GM12878 (cell line): ENCODE data around the gene SNAP47.
A peak's percentile ranks its signal among the peaks of the same experiment; 100 is the strongest.

ENCODE experiments used
- CBX3 ChIP-seq: fragments of 200-600 bp; sonication (generic); IDR thresholded peaks from 2 replicates; pipeline ENCODE4 v1.6.1; 2016; ENCODE audit warnings: low read depth, borderline replicate concordance
- CHD2 ChIP-seq: IDR thresholded peaks from 2 replicates; pipeline ENCODE4 v1.6.1; 2011; ENCODE audit warnings: low read depth, low read length, improper control_type of control experiment, borderline replicate concordance
- EZH2 ChIP-seq: IDR thresholded peaks from 2 replicates; pipeline ENCODE4 v1.6.1; 2012; ENCODE audit warnings: low read depth, mild to moderate bottlenecking, control low read depth, inconsistent platforms, low read length, borderline replicate concordance; ENCODE audit not compliant: control insufficient read depth
- NBN ChIP-seq: fragments of 450-650 bp; IDR thresholded peaks from 2 replicates; pipeline ENCODE4 v1.6.1; 2016
- NFYB ChIP-seq: IDR thresholded peaks from 2 replicates; pipeline ENCODE4 v1.6.1; 2011; ENCODE audit warnings: low read depth, mild to moderate bottlenecking, low read length, improper control_type of control experiment, moderate library complexity; ENCODE audit not compliant: insufficient read depth
- SMC3 ChIP-seq: IDR thresholded peaks from 2 replicates; pipeline ENCODE4 v1.6.1; 2011; ENCODE audit warnings: low read length, improper control_type of control experiment, borderline replicate concordance
- TCF7 ChIP-seq: IDR thresholded peaks from 2 replicates; pipeline ENCODE4 v1.6.1; 2014; ENCODE audit warnings: antibody characterized with exemption, borderline replicate concordance
- TF ChIP-seq, protein P1 (sequence below), 3 experiments: IDR thresholded peaks in 2 of 3; conservative IDR thresholded peaks in 1 of 3; 2 replicates each; pipeline ENCODE4 v1.5.1; 2011; ENCODE audit warnings: low read depth in 3 of 3, low read length in 3 of 3, mild to moderate bottlenecking in 3 of 3, control low read depth in 2 of 3, moderate library complexity in 2 of 3, inconsistent platforms in 1 of 3, mixed read lengths in 1 of 3; ENCODE audit not compliant: control insufficient read depth in 2 of 3, insufficient read depth in 1 of 3; ENCODE audit errors: extremely low read depth in 1 of 3
- TF ChIP-seq, protein P2 (sequence below): IDR thresholded peaks from 2 replicates; pipeline ENCODE4 v1.6.1; 2012; ENCODE audit warnings: low read depth, low read length, improper control_type of control experiment
- TF ChIP-seq, protein P3 (sequence below): fragments of 450-650 bp; IDR thresholded peaks from 2 replicates; pipeline ENCODE4 v1.6.1; 2017; ENCODE audit warnings: mild to moderate bottlenecking

DNA sequence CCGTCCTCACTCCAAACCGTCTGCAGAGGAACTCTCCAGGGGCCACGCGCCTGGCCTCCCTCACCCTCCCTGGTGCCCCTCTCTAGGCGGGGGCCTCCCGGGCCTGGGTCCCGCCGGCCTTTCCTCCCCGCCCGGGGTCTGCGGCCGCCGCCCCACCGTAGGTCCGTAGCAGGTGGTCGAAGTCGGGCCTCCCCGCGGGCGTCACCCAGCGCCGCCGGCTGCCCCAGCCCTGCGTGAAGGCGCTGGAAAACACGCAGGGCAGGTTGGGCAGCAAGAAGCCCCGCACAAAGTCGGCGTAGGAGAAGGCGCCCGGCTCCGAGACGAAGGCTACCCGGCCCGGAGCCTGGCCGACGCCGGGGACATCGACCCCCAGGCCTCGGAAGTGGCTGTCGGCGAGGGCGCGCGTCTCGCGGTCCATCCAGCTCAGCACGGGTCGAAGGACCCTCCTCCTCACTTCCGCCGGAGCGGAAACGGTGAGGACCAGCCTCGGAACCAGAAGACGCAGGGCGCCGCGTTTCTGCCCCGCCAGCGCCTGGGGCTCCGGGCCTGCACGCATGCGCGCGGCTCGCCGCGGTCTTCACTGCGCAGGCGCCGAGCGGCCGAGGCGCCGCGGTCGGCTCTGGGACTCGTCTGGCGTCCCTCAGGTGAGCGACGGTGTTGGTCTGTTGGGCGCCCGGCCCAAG, at the start of gene SNAP47, which contains the start of gene JMJD4:
- TF ChIP-seq, protein P1, sequence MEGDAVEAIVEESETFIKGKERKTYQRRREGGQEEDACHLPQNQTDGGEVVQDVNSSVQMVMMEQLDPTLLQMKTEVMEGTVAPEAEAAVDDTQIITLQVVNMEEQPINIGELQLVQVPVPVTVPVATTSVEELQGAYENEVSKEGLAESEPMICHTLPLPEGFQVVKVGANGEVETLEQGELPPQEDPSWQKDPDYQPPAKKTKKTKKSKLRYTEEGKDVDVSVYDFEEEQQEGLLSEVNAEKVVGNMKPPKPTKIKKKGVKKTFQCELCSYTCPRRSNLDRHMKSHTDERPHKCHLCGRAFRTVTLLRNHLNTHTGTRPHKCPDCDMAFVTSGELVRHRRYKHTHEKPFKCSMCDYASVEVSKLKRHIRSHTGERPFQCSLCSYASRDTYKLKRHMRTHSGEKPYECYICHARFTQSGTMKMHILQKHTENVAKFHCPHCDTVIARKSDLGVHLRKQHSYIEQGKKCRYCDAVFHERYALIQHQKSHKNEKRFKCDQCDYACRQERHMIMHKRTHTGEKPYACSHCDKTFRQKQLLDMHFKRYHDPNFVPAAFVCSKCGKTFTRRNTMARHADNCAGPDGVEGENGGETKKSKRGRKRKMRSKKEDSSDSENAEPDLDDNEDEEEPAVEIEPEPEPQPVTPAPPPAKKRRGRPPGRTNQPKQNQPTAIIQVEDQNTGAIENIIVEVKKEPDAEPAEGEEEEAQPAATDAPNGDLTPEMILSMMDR (IDR thresholded peaks at IDR 0.05 in 2 of 3, conservative IDR thresholded peaks at IDR 0.05 in 1 of 3; ENCODE audit: control insufficient read depth in 2 of 3, extremely low read depth in 1 of 3, insufficient read depth in 1 of 3, low read depth in 3 of 3, low read length in 3 of 3) = no peak
- TF ChIP-seq SMC3 (no peak), NBN (no peak), TCF7 (no peak), EZH2 (no peak), CHD2 (peak; percentile 87), NFYB (no peak), CBX3 (no peak)
- TF ChIP-seq, protein P2, sequence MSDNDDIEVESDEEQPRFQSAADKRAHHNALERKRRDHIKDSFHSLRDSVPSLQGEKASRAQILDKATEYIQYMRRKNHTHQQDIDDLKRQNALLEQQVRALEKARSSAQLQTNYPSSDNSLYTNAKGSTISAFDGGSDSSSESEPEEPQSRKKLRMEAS = no peak; the same call in 1 of the 2 replicates
- TF ChIP-seq, protein P3, sequence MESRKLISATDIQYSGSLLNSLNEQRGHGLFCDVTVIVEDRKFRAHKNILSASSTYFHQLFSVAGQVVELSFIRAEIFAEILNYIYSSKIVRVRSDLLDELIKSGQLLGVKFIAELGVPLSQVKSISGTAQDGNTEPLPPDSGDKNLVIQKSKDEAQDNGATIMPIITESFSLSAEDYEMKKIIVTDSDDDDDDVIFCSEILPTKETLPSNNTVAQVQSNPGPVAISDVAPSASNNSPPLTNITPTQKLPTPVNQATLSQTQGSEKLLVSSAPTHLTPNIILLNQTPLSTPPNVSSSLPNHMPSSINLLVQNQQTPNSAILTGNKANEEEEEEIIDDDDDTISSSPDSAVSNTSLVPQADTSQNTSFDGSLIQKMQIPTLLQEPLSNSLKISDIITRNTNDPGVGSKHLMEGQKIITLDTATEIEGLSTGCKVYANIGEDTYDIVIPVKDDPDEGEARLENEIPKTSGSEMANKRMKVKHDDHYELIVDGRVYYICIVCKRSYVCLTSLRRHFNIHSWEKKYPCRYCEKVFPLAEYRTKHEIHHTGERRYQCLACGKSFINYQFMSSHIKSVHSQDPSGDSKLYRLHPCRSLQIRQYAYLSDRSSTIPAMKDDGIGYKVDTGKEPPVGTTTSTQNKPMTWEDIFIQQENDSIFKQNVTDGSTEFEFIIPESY = no peak
